PC-3 (cell line): ENCODE measurements around the gene MOB2. TPM values are rescaled to one million over a fixed set of nuclear protein-coding genes. Genes with fewer than 3 reads are reported as not detected.

Experiments used
- ATAC-seq: fragments of 200-7000 bp; cut with Tn5 transposase; 2 replicates; pipeline ENCODE4 v1.9.1; 2020; ENCODE audit warnings: mild to moderate bottlenecking, moderate library complexity
- BruUV-seq: library from RNA; stranded (reverse); fragments of 400-500 nt; replicated peaks from 2 replicates; lab custom pipeline; 2021; lab: Mats Ljungman, UMichigan
- CTCF ChIA-PET: fragments of 300-600 bp; sonication (Branson Sonifier 250); formaldehyde crosslinking; loops from one replicate; lab custom pipeline; 2022; ENCODE audit warnings: antibody characterized with exemption; lab: Charles Lee
- POLR2A ChIA-PET: fragments of 300-600 bp; sonication (Branson Sonifier 250); formaldehyde crosslinking; loops from one replicate; lab custom pipeline; 2022; ENCODE audit warnings: antibody characterized with exemption; ENCODE audit not compliant: unreplicated experiment; lab: Charles Lee
- DNase-seq: peaks from one replicate; pipeline ENCODE4 v3.0.0-alpha.2; 2015
- H2AFZ ChIP-seq: fragments of 300-600 bp; sonication (generic); 2 replicates; pipeline ENCODE4 v1.6.0; 2016; ENCODE audit warnings: antibody characterized with exemption, low read length
- H3F3A ChIP-seq: fragments of 300-600 bp; sonication (generic); one replicate; pipeline ENCODE4 v1.6.0; 2017; ENCODE audit warnings: antibody characterized with exemption, low read length, control low read depth, mild to moderate bottlenecking; ENCODE audit not compliant: unreplicated experiment
- H3K27ac ChIP-seq: fragments of 300-600 bp; sonication (generic); 2 replicates; pipeline ENCODE4 v1.5.1; 2016; ENCODE audit warnings: mild to moderate bottlenecking, low read length
- H3K27me3 ChIP-seq: fragments of 300-600 bp; sonication (generic); 2 replicates; pipeline ENCODE4 v1.6.1; 2016; ENCODE audit warnings: low read length, mixed read lengths
- H3K36me3 ChIP-seq: fragments of 300-600 bp; sonication (generic); 2 replicates; pipeline ENCODE4 v1.6.1; 2016; ENCODE audit warnings: low read depth, mixed run types, low read length, mixed read lengths
- H3K4me1 ChIP-seq: fragments of 300-600 bp; sonication (generic); 2 replicates; pipeline ENCODE4 v1.5.1; 2016; ENCODE audit warnings: low read length; ENCODE audit not compliant: insufficient read depth
- H3K4me2 ChIP-seq: fragments of 300-600 bp; sonication (generic); 2 replicates; pipeline ENCODE4 v1.6.0; 2016; ENCODE audit warnings: low read length
- H3K4me3 ChIP-seq: fragments of 300-600 bp; sonication (generic); 2 replicates; pipeline ENCODE4 v1.5.1; 2016; ENCODE audit warnings: mild to moderate bottlenecking, low read length, mixed read lengths
- H3K79me2 ChIP-seq: fragments of 300-600 bp; sonication (generic); 2 replicates; pipeline ENCODE4 v1.6.1; 2017; ENCODE audit warnings: low read length, mixed read lengths
- H3K9ac ChIP-seq: fragments of 300-600 bp; sonication (generic); 2 replicates; pipeline ENCODE4 v1.6.0; 2016; ENCODE audit warnings: mild to moderate bottlenecking, low read length
- H3K9me2 ChIP-seq: fragments of 300-600 bp; sonication (generic); replicated peaks from 2 replicates; pipeline ENCODE4 v1.6.1; 2016; ENCODE audit warnings: mixed run types, low read length, mixed read lengths
- H3K9me3 ChIP-seq: fragments of 300-600 bp; sonication (generic); 2 replicates; pipeline ENCODE4 v1.6.1; 2016; ENCODE audit warnings: low read length, mixed read lengths
- H4K20me1 ChIP-seq: fragments of 300-600 bp; sonication (generic); 2 replicates; pipeline ENCODE4 v1.6.1; 2016; ENCODE audit warnings: low read length, mixed read lengths
- CTCF ChIP-seq: fragments of 300-600 bp; sonication (generic); conservative IDR thresholded peaks from 2 replicates; pipeline ENCODE4 v1.5.1; 2017; ENCODE audit warnings: antibody characterized with exemption, low read depth, mild to moderate bottlenecking, low read length
- EZH2 ChIP-seq: fragments of 300-600 bp; sonication (generic); IDR thresholded peaks from one replicate; pipeline ENCODE4 v1.6.1; 2017; ENCODE audit warnings: antibody characterized with exemption, mild to moderate bottlenecking, low read length; ENCODE audit not compliant: unreplicated experiment
- EZH2phosphoT487 ChIP-seq: fragments of 300-600 bp; sonication (generic); IDR thresholded peaks from 2 replicates; pipeline ENCODE4 v1.6.1; 2018; ENCODE audit warnings: mild to moderate bottlenecking, antibody characterized with exemption, low read length, borderline replicate concordance
- intact Hi-C: fragments of 100-400 bp; cut with micrococcal nuclease; formaldehyde crosslinking; loops from 2 replicates; pipeline ENCODE4 v1.9.0; 2023
- total RNA-seq: library from RNA; depleted of rRNA; stranded (reverse); fragments of >200 nt; gene quantifications from 2 replicates; pipeline ENCODE4 v1.2.3, GENCODE V29; 2014

Gene MOB2
- total RNA-seq, 1 experiment from 2014 or later, result 31.0 TPM

GRCh38 chr11:1530686-1531448 lies 44.3 kb upstream of the MOB2 start:
- Histone ChIP-seq H4K20me1 (no peaks in the 10 kb centered on the region), H3K79me2 (peaks cover 84% of the 10 kb centered on the region), H3K27me3 (no peaks in the 10 kb centered on the region), H3K4me2 (no peak overlapping the region), H3K9me3 (no peaks in the 10 kb centered on the region), H3K4me1 (no peaks in the 10 kb centered on the region), H3K4me3 (no peak overlapping the region), H3K27ac (no peak overlapping the region), H3F3A (no peaks in the 10 kb centered on the region), H2AFZ (no peak overlapping the region), H3K9me2 (no peaks in the 10 kb centered on the region), H3K36me3 (no peaks in the 10 kb centered on the region; the same call in 1 of the 2 replicates), H3K9ac (no peak overlapping the region)
- ATAC-seq, result no peak
- ChIA-PET CTCF (no interaction called here), POLR2A (no interaction called here)
- no TSS peak for BruUV-seq
- DNase-seq, result no peak
- intact Hi-C loops, result no loop called here
- TF ChIP-seq EZH2phosphoT487 (no peak), CTCF (no peak), EZH2 (no peak)

- ChIA-PET CTCF (no interaction called here), POLR2A (no interaction called here)
- Histone ChIP-seq H3K9me3 (no peaks in the 10 kb centered on the region), H3K9me2 (no peaks in the 10 kb centered on the region), H3K79me2 (peaks cover 79% of the 10 kb centered on the region), H3K4me3 (no peak overlapping the region), H3K9ac (no peak overlapping the region), H4K20me1 (no peaks in the 10 kb centered on the region), H2AFZ (no peak overlapping the region), H3K4me1 (no peaks in the 10 kb centered on the region), H3K36me3 (no peaks in the 10 kb centered on the region), H3F3A (no peaks in the 10 kb centered on the region), H3K27me3 (no peaks in the 10 kb centered on the region), H3K4me2 (no peak overlapping the region), H3K27ac (no peak overlapping the region)
- intact Hi-C loops, result no loop called here
- no TSS peak for BruUV-seq
- DNase-seq (no peak), ATAC-seq (no peak)
- no peak for TF ChIP-seq CTCF
- no peak for TF ChIP-seq EZH2phosphoT487
- TF ChIP-seq EZH2, result no peak
These were observed 43.2 kb upstream of the MOB2 start for GRCh38 chr11:1529774-1530173.

GRCh38 chr11:1529286-1529685 lies 42.7 kb upstream of the MOB2 start:
- ATAC-seq, result no peak
- Histone ChIP-seq H2AFZ (no peak overlapping the region), H3K27ac (no peak overlapping the region), H3F3A (no peaks in the 10 kb centered on the region), H3K4me2 (no peak overlapping the region), H4K20me1 (no peaks in the 10 kb centered on the region), H3K36me3 (no peaks in the 10 kb centered on the region), H3K4me1 (no peaks in the 10 kb centered on the region), H3K27me3 (no peaks in the 10 kb centered on the region), H3K9me3 (no peaks in the 10 kb centered on the region), H3K9ac (no peak overlapping the region), H3K9me2 (no peaks in the 10 kb centered on the region), H3K79me2 (peaks cover 74% of the 10 kb centered on the region), H3K4me3 (no peak overlapping the region)
- no peak for DNase-seq
- POLR2A ChIA-PET, result no interaction called here
- CTCF ChIA-PET, result no interaction called here
- no TSS peak for BruUV-seq
- intact Hi-C loops, result no loop called here
- no peak for TF ChIP-seq EZH2phosphoT487
- no peak for TF ChIP-seq EZH2
- TF ChIP-seq CTCF, result no peak
